Smooth muscle cell (in vitro differentiated cells): ENCODE data around the gene NHERF2. TPM values are rescaled to one million over a fixed set of nuclear protein-coding genes. Genes with fewer than 3 reads are reported as not detected.
A peak's percentile ranks its signal among the peaks of the same experiment; 100 is the strongest.
"Not testable (repeated sequence)": the region's sequence is repeated elsewhere in the genome, so short reads cannot be mapped to it uniquely, and the experiment has no call there.

Experiments used
- DNase-seq: peaks from one replicate; lab custom pipeline; 2025; ENCODE audit not compliant: unreplicated experiment; lab: John Stamatoyannopoulos, UW
- H2AFZ ChIP-seq: fragments of 200-600 bp; sonication (generic); 2 replicates; pipeline ENCODE4 v1.6.0; 2016; ENCODE audit warnings: antibody characterized with exemption, low read depth, mild to moderate bottlenecking
- H3F3A ChIP-seq: fragments of 200-600 bp; sonication (generic); 2 replicates; pipeline ENCODE4 v1.6.0; 2017; ENCODE audit warnings: antibody characterized with exemption, low read depth
- H3K27ac ChIP-seq: fragments of 200-600 bp; sonication (generic); 2 replicates; pipeline ENCODE4 v1.5.1; 2016; ENCODE audit warnings: low read depth, mild to moderate bottlenecking
- H3K27me3 ChIP-seq: fragments of 200-600 bp; sonication (generic); 2 replicates; pipeline ENCODE4 v1.6.1; 2016; ENCODE audit warnings: low read depth, mild to moderate bottlenecking
- H3K36me3 ChIP-seq: fragments of 200-600 bp; sonication (generic); 2 replicates; pipeline ENCODE4 v1.5.1; 2016; ENCODE audit warnings: low read depth
- H3K4me1 ChIP-seq: fragments of 200-600 bp; sonication (generic); 2 replicates; pipeline ENCODE4 v1.5.1; 2016; ENCODE audit warnings: low read depth
- H3K4me2 ChIP-seq: fragments of 200-600 bp; sonication (generic); 2 replicates; pipeline ENCODE4 v1.6.0; 2016; ENCODE audit warnings: mild to moderate bottlenecking
- H3K4me3 ChIP-seq: fragments of 200-600 bp; sonication (generic); 2 replicates; pipeline ENCODE4 v1.5.1; 2016; ENCODE audit warnings: mild to moderate bottlenecking
- H3K79me2 ChIP-seq: fragments of 200-600 bp; sonication (generic); 2 replicates; pipeline ENCODE4 v1.6.0; 2016; ENCODE audit warnings: low read depth, mild to moderate bottlenecking
- H3K9ac ChIP-seq: fragments of 200-600 bp; sonication (generic); 2 replicates; pipeline ENCODE4 v1.6.0; 2016; ENCODE audit warnings: low read depth
- H3K9me3 ChIP-seq: fragments of 200-600 bp; sonication (generic); replicated peaks from 2 replicates; pipeline ENCODE4 v1.5.1; 2016; ENCODE audit warnings: low read depth
- H4K20me1 ChIP-seq: fragments of 200-600 bp; sonication (generic); 2 replicates; pipeline ENCODE4 v1.6.0; 2016; ENCODE audit warnings: low read depth
- WGBS: methylation state at CpG from one replicate; pipeline ENCODE4 v1.1.7; 2016; ENCODE audit warnings: low lambda C conversion rate; 5-methylcytosine and 5-hydroxymethylcytosine counted together
- polyA plus RNA-seq: library from polyadenylated mRNA; unstranded; fragments of >200 nt; fragmentation: Nextera tagmentation; extraction: Ambion mirVana; gene quantifications from 2 replicates; pipeline ENCODE4 v1.2.1, GENCODE V29; 2016
- total RNA-seq: library from RNA; depleted of rRNA; stranded (reverse); fragments of >200 nt; gene quantifications from 2 replicates; pipeline ENCODE4 v1.2.3, GENCODE V29; 2014
- TF ChIP-seq, protein P1 (sequence below): fragments of 200-600 bp; sonication (generic); IDR thresholded peaks from 2 replicates; pipeline ENCODE4 v1.5.1; 2017; ENCODE audit warnings: borderline replicate concordance, mild to moderate bottlenecking, antibody characterized with exemption; ENCODE audit not compliant: insufficient read depth, poor library complexity, severe bottlenecking

Gene NHERF2
- total and polyA plus RNA-seq, 2 experiments from 2014 or later, result 14.4 to 40.2 TPM

DNA sequence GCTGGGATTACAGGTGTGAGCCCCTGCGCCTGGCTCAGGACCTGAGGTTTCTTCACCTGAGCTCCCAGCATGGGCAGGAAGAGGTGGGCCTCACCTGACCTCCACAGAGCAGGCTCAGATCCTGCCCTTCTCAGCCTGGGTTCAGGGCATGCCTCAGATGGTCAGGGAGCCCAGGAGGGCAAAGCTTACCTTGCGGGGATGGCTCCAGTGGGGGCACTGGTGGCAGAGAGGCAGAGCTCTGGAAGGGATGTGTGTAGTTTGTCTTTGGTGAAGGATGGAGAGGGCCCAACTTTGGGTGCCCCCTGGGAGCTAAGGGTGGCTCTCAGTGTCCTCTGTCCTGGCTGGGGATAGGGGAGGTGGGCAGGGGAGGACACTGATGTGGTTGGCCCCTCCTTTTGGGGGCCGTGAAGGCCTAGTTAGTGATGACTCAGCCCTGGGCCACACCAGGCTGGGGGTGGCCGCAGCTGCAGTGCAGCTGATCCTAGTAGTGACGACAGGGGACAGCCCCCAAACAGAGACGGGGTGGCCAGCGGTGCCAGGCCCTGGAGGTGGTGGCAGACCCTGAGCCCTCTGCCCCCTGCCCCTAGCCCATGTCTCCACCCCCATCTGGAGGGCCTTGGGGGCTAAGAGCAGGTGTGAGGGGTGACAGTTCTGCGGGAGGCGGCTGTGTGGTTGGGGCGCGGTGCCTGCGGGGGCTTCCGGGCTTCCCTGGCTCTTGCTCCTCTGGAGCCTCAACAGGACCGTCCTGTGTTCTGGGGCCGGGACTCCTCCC lies 5.8 kb downstream of the NHERF2 start:
- no peaks in the 10 kb centered on the region for H3K27me3 ChIP-seq
- no peak overlapping the region for H3K4me3 ChIP-seq
- H2AFZ ChIP-seq, result no peak overlapping the region
- H3K9me3 ChIP-seq, result no peaks in the 10 kb centered on the region
- H3K36me3 ChIP-seq, result no peaks in the 10 kb centered on the region
- 74% methylated on average over 13 of the region's 15 CpGs for WGBS
- no peaks in the 10 kb centered on the region for H3F3A ChIP-seq
- peaks cover 10% of the 10 kb centered on the region for H3K79me2 ChIP-seq
- H3K4me1 ChIP-seq, result peaks cover 23% of the 10 kb centered on the region
- DNase-seq, result no peak
- TF ChIP-seq, protein P1, sequence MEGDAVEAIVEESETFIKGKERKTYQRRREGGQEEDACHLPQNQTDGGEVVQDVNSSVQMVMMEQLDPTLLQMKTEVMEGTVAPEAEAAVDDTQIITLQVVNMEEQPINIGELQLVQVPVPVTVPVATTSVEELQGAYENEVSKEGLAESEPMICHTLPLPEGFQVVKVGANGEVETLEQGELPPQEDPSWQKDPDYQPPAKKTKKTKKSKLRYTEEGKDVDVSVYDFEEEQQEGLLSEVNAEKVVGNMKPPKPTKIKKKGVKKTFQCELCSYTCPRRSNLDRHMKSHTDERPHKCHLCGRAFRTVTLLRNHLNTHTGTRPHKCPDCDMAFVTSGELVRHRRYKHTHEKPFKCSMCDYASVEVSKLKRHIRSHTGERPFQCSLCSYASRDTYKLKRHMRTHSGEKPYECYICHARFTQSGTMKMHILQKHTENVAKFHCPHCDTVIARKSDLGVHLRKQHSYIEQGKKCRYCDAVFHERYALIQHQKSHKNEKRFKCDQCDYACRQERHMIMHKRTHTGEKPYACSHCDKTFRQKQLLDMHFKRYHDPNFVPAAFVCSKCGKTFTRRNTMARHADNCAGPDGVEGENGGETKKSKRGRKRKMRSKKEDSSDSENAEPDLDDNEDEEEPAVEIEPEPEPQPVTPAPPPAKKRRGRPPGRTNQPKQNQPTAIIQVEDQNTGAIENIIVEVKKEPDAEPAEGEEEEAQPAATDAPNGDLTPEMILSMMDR, result no peak
- H3K27ac ChIP-seq, result peak overlapping the region; percentile 80
- H3K4me2 ChIP-seq, result peak overlapping the region; percentile 74
- H3K9ac ChIP-seq, result peak overlapping the region; percentile 30
- peaks cover 12% of the 10 kb centered on the region for H4K20me1 ChIP-seq

DNA sequence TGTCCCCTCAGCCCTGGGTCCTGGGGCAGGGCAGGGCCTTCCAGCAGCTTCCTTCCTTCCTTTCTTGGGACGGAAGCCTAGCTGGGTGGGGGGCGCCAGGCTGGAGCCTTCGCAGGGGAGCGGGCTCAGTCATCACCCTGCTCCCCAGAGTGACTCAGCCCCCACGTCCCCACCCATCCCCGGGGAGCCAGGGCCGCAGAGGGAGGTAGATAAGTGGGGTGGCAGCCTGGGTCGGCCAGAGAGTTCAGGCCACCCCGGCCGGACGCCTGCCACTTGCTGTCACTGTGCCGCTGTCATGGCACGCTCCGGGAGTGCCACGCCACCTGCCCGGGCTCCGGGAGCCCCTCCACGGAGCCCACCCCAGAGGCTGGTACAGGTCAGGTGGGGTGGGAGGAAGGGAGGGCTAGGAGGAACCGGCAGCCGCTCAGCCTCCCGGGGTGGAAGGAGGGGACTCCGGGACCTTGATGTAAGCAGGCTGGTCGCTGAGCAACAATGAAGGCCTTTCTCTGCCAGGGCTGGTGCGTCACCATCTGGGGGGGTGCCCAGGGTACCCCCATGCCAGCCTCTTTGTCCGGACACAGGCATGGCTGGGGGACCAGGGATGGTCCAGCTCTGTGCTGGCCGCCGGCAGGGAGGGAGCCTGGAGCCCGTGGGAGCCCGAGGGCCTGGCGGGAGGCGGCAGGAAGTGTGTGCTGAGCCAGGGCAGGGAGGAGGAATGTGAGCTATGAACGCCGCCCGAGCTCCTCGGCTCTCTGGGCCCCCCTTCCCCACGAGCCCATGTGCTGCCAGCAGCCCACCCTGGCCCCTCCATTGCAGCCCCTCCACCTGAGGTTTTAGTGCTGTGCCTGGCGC lies 6.6 kb downstream of the NHERF2 start:
- no peaks in the 10 kb centered on the region for H3K27me3 ChIP-seq
- no peak overlapping the region for H3K4me3 ChIP-seq
- no peaks in the 10 kb centered on the region for H3K36me3 ChIP-seq
- H3K79me2 ChIP-seq, result peaks cover 3% of the 10 kb centered on the region
- H3K9ac ChIP-seq, result peak overlapping the region; percentile 30
- no peaks in the 10 kb centered on the region for H3F3A ChIP-seq
- no peak overlapping the region for H2AFZ ChIP-seq
- 55% methylated on average over 23 of the region's 37 CpGs for WGBS
- no peaks in the 10 kb centered on the region for H3K9me3 ChIP-seq
- no peak for DNase-seq
- peak overlapping the region; percentile 80 for H3K27ac ChIP-seq
- H4K20me1 ChIP-seq, result peaks cover 7% of the 10 kb centered on the region
- peaks cover 18% of the 10 kb centered on the region for H3K4me1 ChIP-seq
- peak overlapping the region; percentile 74 for H3K4me2 ChIP-seq
- TF ChIP-seq, protein P1, result no peak

DNA sequence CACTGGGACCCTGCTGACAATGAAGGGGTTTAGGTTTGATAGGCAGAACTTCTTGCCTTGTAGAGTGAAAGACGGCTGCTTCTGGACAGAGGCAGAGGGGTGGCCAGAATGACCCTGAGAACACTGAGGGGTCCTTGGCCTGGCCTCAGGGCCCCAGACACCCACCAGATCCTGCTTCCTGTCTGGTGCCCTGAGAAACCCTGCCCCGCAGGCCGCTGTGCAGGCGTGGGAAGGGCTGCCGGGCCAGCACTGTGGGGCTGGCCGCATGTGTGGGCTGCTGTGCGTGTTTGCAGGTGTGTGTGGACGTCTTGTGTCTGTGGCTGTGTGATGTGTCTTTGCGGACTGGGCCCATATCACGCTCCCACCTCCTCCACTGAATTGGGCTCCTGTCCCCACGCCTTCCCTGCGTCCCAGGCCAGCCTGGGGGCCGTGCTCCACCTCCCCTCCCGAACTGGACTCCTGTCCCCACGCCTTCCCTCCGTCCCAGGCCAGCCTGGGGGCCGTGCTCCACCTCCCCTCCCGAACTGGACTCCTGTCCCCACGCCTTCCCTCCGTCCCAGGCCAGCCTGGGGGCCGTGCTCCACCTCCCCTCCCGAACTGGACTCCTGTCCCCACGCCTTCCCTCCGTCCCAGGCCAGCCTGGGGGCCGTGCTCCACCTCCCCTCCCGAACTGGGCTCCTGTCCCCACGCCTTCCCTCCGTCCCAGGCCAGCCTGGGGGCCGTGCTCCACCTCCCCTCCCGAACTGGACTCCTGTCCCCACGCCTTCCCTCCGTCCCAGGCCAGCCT lies 7.4 kb downstream of the NHERF2 start:
- Histone ChIP-seq H3K4me2 (peak overlapping the region; percentile 74), H3K27ac (peak overlapping the region; percentile 80), H3K4me1 (peaks cover 19% of the 10 kb centered on the region), H3K9ac (peak overlapping the region; percentile 30)
- not testable (repeated sequence) for H2AFZ ChIP-seq, H3K9me3 ChIP-seq, H3K27me3 ChIP-seq, DNase-seq, H3K4me3 ChIP-seq, H3F3A ChIP-seq, H3K36me3 ChIP-seq, H4K20me1 ChIP-seq, H3K79me2 ChIP-seq
- WGBS, result 53% methylated on average over 10 of the region's 32 CpGs
